ENCODE data around the gene ALG14. TPM values are rescaled to one million over a fixed set of nuclear protein-coding genes. Genes with fewer than 3 reads are reported as not detected.
"Not testable (repeated sequence)": the region's sequence is repeated elsewhere in the genome, so short reads cannot be mapped to it uniquely, and the experiment has no call there.

ALG14 gene, protein sequence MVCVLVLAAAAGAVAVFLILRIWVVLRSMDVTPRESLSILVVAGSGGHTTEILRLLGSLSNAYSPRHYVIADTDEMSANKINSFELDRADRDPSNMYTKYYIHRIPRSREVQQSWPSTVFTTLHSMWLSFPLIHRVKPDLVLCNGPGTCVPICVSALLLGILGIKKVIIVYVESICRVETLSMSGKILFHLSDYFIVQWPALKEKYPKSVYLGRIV
- polyA plus RNA-seq (ENCODE audit: insufficient read depth in 1 of 5, insufficient read length in 5 of 5, low replicate concordance in 1 of 5), result 10 to 100 TPM in 2 of 5 donors, 1 to 10 TPM in 3; 9.5 to 12.1 (median 9.6) TPM
- long read RNA-seq, donor 1, full-length matches to known transcripts, result 8 of 8 reads
- long read RNA-seq, donor 1, partial matches to known transcripts, result 0 of 8 reads
- long read RNA-seq, donor 1, other reads (novel, unspliced or antisense), result 0 of 8 reads
- long read RNA-seq, donor 2, full-length matches to known transcripts, result 10 of 10 reads
- long read RNA-seq, donor 2, partial matches to known transcripts, result 0 of 10 reads
- long read RNA-seq, donor 2, other reads (novel, unspliced or antisense), result 0 of 10 reads
- long read RNA-seq, donor 3, full-length matches to known transcripts, result 10 of 10 reads
- long read RNA-seq, donor 3, partial matches to known transcripts, result 0 of 10 reads
- long read RNA-seq, donor 3, other reads (novel, unspliced or antisense), result 0 of 10 reads
- long read RNA-seq, donor 4, full-length matches to known transcripts, result 2 of 2 reads
- long read RNA-seq, donor 4, partial matches to known transcripts, result 0 of 2 reads
- long read RNA-seq, donor 4, other reads (novel, unspliced or antisense), result 0 of 2 reads
- long read RNA-seq, donor 5, full-length matches to known transcripts, result 15 of 15 reads
- long read RNA-seq, donor 5, partial matches to known transcripts, result 0 of 15 reads
- long read RNA-seq, donor 5, other reads (novel, unspliced or antisense), result 0 of 15 reads
- long read RNA-seq, donor 6, full-length matches to known transcripts, result 9 of 9 reads
- long read RNA-seq, donor 6, partial matches to known transcripts, result 0 of 9 reads
- long read RNA-seq, donor 6, other reads (novel, unspliced or antisense), result 0 of 9 reads
- long read RNA-seq, donor 7, full-length matches to known transcripts, result 5 of 5 reads
- long read RNA-seq, donor 7, partial matches to known transcripts, result 0 of 5 reads
- long read RNA-seq, donor 7, other reads (novel, unspliced or antisense), result 0 of 5 reads
- long read RNA-seq, donor 8, full-length matches to known transcripts, result 8 of 8 reads
- long read RNA-seq, donor 8, partial matches to known transcripts, result 0 of 8 reads
- long read RNA-seq, donor 8, other reads (novel, unspliced or antisense), result 0 of 8 reads

- peak; percentile 95 to 97 for DNase-seq
These were observed at the start of gene ALG14 for GRCh38 chr1:95072532-95073419. Gene ALG14, minus strand, starts transcription at chr1:95072951. Its CDS starts 53 bp downstream, at chr1:95072898.

DNA sequence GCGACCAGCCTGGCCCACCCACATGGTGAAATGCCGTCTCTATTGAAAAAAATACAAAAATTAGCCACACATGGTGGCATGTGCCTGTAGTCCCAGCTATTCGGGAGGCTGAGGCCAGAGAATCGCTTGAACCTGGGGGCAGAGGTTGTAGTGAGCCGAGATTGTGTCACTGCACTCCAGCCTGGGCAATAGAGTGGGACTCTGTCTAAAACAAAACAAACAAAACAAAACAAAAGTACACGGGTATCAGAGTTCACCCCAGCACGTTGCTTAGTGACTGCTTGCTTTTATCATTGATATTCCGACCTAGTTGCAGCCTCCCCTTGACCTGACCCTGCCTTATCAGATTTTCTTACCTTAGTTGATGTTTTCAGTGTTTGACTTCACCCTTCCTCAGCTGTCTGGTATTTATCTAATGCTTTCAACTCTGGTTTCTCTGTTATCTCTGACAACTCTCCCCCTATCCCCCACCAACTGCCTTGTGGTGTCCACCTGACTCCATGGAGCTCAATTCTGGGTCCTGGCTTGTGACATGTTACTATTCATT, 49.5 kb upstream of the ALG14 start:
- DNase-seq, result no peak

DNA sequence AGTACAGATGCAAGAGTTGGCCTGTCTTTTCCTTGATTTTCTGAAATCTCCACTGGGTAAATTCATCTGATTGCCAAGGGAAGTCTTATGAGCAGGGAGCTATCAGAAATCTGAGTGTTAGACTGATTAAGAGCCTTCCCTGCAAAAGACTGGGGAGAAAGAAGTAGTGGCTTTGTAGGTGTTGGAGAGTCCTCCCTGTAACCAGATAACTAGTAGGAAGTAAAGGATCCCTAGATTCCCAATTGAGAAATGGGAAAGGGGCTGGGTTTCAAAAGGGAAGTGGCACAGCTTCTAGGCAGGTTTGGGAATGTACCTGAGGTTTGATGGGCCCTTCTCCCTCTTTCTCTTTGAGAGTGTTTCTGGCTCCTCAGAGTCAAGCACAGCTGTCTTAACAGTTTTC, 46.5 kb upstream of the ALG14 start:
- no peak for DNase-seq

GRCh38 chr1:95118710-95119109, 46.0 kb upstream of the ALG14 start:
- DNase-seq, result no peak

DNA sequence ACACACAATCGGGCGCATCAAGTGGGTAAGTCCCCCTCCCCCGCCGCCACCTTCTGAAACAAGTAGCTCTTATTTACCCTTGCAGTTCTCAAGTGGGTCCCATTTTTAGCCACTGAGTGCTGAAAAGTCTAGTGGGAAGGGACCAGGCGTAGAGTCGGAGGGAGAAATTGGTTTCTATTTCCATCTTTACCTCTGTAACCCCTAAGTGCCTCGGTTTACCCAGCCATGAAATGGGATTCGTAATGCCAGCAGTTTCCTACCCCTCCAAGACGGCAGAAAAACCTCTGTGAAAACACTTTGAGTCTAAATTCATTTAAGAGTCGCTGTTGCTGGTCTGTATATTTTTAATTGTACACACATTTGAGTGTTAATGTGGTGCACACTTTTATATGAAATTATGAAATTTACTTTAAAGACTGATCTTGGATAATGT, 45.3 kb upstream of the ALG14 start:
- peak in 1 of 2 donors; percentile 31 for DNase-seq

- DNase-seq, result peak; percentile 54 to 55
These were observed 44.7 kb upstream of the ALG14 start, which contains the start of gene TLCD4 for GRCh38 chr1:95117207-95118066. Gene TLCD4, plus strand, starts transcription at chr1:95117355. Its CDS starts 26,547 bp downstream, at chr1:95143902.

DNA sequence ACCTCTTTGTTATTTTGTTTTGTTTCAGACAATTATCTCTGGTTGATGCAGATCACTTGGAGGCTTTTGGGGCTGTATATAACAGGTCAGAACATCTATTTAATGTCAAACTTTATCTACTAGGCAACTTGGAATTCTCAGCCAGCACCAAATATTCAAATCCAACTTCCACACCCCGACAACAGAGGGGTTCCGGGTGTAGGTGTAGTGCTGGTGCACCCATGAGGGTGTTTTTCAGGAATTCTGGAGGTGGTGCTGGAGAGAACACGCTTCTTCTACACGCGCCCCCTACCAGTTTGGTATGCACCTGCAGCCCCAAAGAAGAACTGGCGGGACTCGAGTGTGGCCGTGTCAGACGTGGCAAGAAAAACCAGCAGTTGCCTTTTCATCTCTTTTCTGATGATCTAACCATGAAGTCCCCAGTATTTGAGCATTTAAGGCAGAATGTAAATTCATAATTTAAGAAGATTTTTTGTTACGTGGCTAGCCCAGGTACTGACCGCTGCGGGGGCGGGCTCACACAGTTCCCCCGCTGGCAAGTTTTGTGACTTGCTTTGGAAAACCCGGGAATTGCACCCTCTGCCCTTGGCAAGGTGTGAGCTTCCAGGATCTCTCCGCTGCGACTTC, 43.9 kb upstream of the ALG14 start:
- peak; percentile 37 to 42 for DNase-seq

GRCh38 chr1:95115708-95116137, 43.0 kb upstream of the ALG14 start:
- DNase-seq, result no peak

GRCh38 chr1:95113684-95114083, 40.9 kb upstream of the ALG14 start:
- no peak for DNase-seq

- no peak for DNase-seq
These were observed 38.3 kb upstream of the ALG14 start for GRCh38 chr1:95111014-95111413.

DNA sequence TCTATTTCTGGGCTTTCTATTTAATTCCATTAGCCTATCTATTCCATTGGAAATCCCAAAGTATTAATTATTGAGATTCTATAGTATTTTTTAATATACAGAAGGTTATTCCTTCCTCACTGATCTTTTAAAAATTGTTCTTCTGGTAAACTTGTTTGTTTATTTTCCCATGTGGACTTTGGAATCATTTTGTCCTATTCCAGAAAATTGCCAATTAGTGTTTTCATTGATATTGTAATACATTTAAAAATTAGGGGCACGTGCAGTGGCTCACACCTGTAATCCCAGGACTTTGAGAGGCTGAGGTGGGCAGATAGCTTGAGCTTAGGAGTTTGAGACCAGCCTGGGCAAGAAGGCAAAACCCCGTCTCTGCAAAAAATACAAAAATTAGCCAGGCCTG, 36.0 kb upstream of the ALG14 start:
- DNase-seq, result no peak

DNA sequence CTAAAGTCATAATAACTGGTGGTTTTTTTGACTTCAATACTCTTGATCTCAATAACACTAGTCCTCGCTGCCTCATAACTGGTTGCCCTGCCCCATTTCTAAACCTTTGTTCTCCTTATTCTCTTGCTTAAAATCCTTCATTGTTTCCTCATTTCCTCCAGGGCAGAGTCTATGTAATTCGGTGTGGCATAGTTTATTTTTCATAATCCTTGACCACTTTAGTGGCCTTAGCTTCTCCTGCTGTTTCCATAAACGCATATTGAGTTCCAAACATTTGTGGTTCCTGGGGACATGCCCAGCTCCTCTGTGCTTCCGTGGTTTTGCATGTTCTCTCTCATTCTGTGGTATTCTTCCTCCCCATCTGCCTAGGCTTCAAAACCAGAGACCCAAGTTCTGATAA, 25.4 kb upstream of the ALG14 start:
- no peak for DNase-seq

- no peak for DNase-seq
These were observed 24.7 kb upstream of the ALG14 start for GRCh38 chr1:95097426-95097825.

GRCh38 chr1:95096218-95096841, 23.6 kb upstream of the ALG14 start:
- no peak for DNase-seq

- no peak for DNase-seq
These were observed 23.1 kb upstream of the ALG14 start for GRCh38 chr1:95095833-95096217.

GRCh38 chr1:95094923-95095322, 22.2 kb upstream of the ALG14 start:
- DNase-seq, result no peak

DNA sequence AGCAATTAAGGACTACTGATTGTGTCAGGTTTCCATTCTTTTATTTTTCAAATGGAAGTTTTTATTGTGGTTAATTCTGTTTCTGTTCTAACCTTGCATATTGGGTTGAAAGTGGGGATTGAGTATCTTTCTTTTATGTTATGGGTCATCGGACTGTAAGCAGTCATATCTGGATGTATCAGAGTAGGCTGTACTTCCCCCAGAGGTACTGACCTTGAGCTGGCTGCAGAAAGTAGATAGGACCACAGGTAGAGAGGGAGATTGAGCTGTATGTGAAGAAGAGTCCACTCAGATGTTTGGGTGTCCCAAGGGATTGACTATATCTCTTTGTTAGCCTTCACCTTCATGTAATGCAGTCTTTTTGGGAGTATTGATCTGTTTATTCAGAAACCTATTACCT, 20.5 kb upstream of the ALG14 start:
- DNase-seq, result no peak

- not testable (repeated sequence) for DNase-seq
These were observed 20.1 kb upstream of the ALG14 start for GRCh38 chr1:95092891-95093290.

All from right lung (tissue), 10 donors.